ENCODE data around the gene NRG3. TPM values are rescaled to one million over a fixed set of nuclear protein-coding genes. Genes with fewer than 3 reads are reported as not detected.

NRG3 gene
- total and polyA plus RNA-seq, 2 of the 4 experiments (the other 2 are of a cell fraction), result not detected

- in situ Hi-C loops (cut with MboI; ENCODE audit: low sequenced_read_pairs), result no loop called here
- POLR2A ChIA-PET (ENCODE audit: unreplicated experiment), result no interaction called here
- Histone ChIP-seq H3K23ac (ENCODE audit: low read depth, low read length) (no peak overlapping the region), H3K27me3 (ENCODE audit: control insufficient read depth, insufficient read depth, low read length) (no peaks in the 10 kb centered on the region), H4K5ac (ENCODE audit: low read depth, low read length) (no peak overlapping the region), H3K9me1 (ENCODE audit: insufficient read depth, low read length) (no peaks in the 10 kb centered on the region), H3K56ac (ENCODE audit: extremely low read depth, insufficient read depth, low read length) (no peak overlapping the region), H3K36me3 (ENCODE audit: control insufficient read depth, insufficient read depth, low read length) (no peaks in the 10 kb centered on the region), H3K27ac (ENCODE audit: insufficient read depth, low read length) (no peak overlapping the region), H2BK15ac (ENCODE audit: low read depth, low read length) (no peak overlapping the region), H4K20me1 (ENCODE audit: insufficient read depth, low read length) (no peaks in the 10 kb centered on the region), H2BK20ac (ENCODE audit: low read depth, low read length) (no peak overlapping the region), H2AFZ (replicated peaks; ENCODE audit: low read length, poor library complexity) (no peak overlapping the region), H3K4me2 (ENCODE audit: low read depth, low read length) (no peak overlapping the region), H2BK5ac (ENCODE audit: low read depth, low read length, poor library complexity, severe bottlenecking) (no peak overlapping the region), H3K18ac (ENCODE audit: low read depth, low read length) (no peak overlapping the region), H4K8ac (ENCODE audit: low read depth in 2 of 2, low read length in 2 of 2) (no peak overlapping the region), H2AK5ac (ENCODE audit: low read depth, low read length) (no peak overlapping the region), H3K9me3 (ENCODE audit: control insufficient read depth, insufficient read depth, low read length) (peaks cover 6% of the 10 kb centered on the region), H2AK9ac (replicated peaks; ENCODE audit: low read depth, low read length, poor library complexity) (no peak overlapping the region), H3K4me3 (ENCODE audit: insufficient read depth, low read depth, low read length) (no peak overlapping the region), H3K4ac (ENCODE audit: low read depth, low read length) (no peak overlapping the region), H3K79me1 (ENCODE audit: low read depth in 1 of 2, low read length in 2 of 2) (no peaks in the 10 kb centered on the region), H3K9ac (ENCODE audit: low read depth, low read length) (no peak overlapping the region), H3K4me1 (ENCODE audit: control insufficient read depth, insufficient read depth, low read length) (no peaks in the 10 kb centered on the region), H2BK120ac (ENCODE audit: low read depth, low read length) (no peak overlapping the region), H4K91ac (ENCODE audit: insufficient read depth, low read depth, low read length) (no peak overlapping the region), H3K14ac (replicated peaks; ENCODE audit: low read depth, low read length) (no peak overlapping the region)
- BruUV-seq (replicated peaks), result no TSS peak
- intact Hi-C loops (cut with micrococcal nuclease), result no loop called here
- no peak for ATAC-seq (ENCODE audit: low read depth)
- TF ChIP-seq ELK1 (IDR thresholded peaks at IDR 0.05; ENCODE audit: borderline replicate concordance, low read depth, low read length) (no peak), SMC3 (IDR thresholded peaks at IDR 0.05; ENCODE audit: low read depth, low read length) (no peak), MXI1 (IDR thresholded peaks at IDR 0.05; ENCODE audit: borderline replicate concordance, low read depth, low read length) (no peak), MAFK (IDR thresholded peaks at IDR 0.05; ENCODE audit: low read depth, low read length) (no peak), POLR2A (IDR thresholded peaks at IDR 0.05; ENCODE audit: low read depth, low read length) (no peak), RCOR1 (IDR thresholded peaks at IDR 0.05; ENCODE audit: insufficient replicate concordance, low read length) (no peak), CHD1 (IDR thresholded peaks at IDR 0.05; ENCODE audit: low read depth, low read length) (no peak), USF2 (IDR thresholded peaks at IDR 0.05; ENCODE audit: low read depth, low read length) (no peak), MAZ (IDR thresholded peaks at IDR 0.05; ENCODE audit: borderline replicate concordance, low read depth, low read length) (no peak), RFX5 (IDR thresholded peaks at IDR 0.05; ENCODE audit: low read depth, low read length) (no peak), CEBPB (IDR thresholded peaks at IDR 0.05; ENCODE audit: low read depth, low read length) (no peak)
- DNase-seq, result no peak
- dilution Hi-C loops (cut with HindIII; ENCODE audit: low sequenced_read_pairs, unreplicated experiment), result no loop called here
- CTCF ChIA-PET, result no interaction called here
These were observed 11.2 kb upstream of the NRG3 start for GRCh38 chr10:81863771-81864170.

Data from IMR-90 (cell line).